Measurements from ENCODE around the gene SUV39H1.

Gene SUV39H1

GRCh38 chrX:48713847-48714246 lies 17.3 kb downstream of the SUV39H1 start:
- Histone ChIP-seq H3K4ac (ENCODE audit: low read depth, low read length) (no peak overlapping the region), H3K18ac (ENCODE audit: low read length) (no peak overlapping the region), H4K91ac (ENCODE audit: low read depth, low read length) (no peak overlapping the region), H3K14ac (ENCODE audit: low read length) (no peak overlapping the region), H3K27me3 (ENCODE audit: insufficient read depth, low read length) (no peaks in the 10 kb centered on the region), H3K79me1 (ENCODE audit: low read length) (no peaks in the 10 kb centered on the region), H2AFZ (ENCODE audit: insufficient read depth, low read length, poor library complexity) (no peak overlapping the region), H4K12ac (ENCODE audit: low read depth, low read length) (no peak overlapping the region), H3K23ac (ENCODE audit: low read length) (no peak overlapping the region), H3K36me3 (ENCODE audit: control insufficient read depth in 1 of 2, insufficient read depth in 2 of 2, low read length in 2 of 2) (no peaks in the 10 kb centered on the region), H3K9me3 (ENCODE audit: insufficient read depth, low read depth, low read length) (no peaks in the 10 kb centered on the region), H2BK12ac (ENCODE audit: low read length) (no peak overlapping the region), H2BK120ac (ENCODE audit: insufficient read depth, low read length, poor library complexity) (no peak overlapping the region), H4K8ac (ENCODE audit: low read depth, low read length) (no peak overlapping the region), H3K4me2 (ENCODE audit: low read length) (no peak overlapping the region), H3K79me2 (ENCODE audit: control insufficient read depth, insufficient read depth, low read length, poor library complexity) (no peaks in the 10 kb centered on the region), H3K4me3 (ENCODE audit: low read depth, low read length) (no peak overlapping the region), H2AK5ac (ENCODE audit: low read length) (no peak overlapping the region), H2BK5ac (ENCODE audit: low read depth, low read length, poor library complexity) (no peak overlapping the region), H3K27ac (ENCODE audit: low read depth, low read length) (no peak overlapping the region), H3K4me1 (ENCODE audit: control insufficient read depth in 1 of 2, insufficient read depth in 2 of 2, low read length in 2 of 2) (peaks cover 0 to 6% of the 10 kb centered on the region in 2 experiments), H3K9ac (ENCODE audit: low read length) (no peak overlapping the region)
- no peak for DNase-seq
- WGBS (ENCODE audit: extremely low coverage, insufficient coverage, insufficient read length) = no CpG with 5 or more reads among the region's 2 CpGs

GRCh38 chrX:48714573-48714972 lies 18.0 kb downstream of the SUV39H1 start:
- no peak overlapping the region for H4K12ac ChIP-seq (ENCODE audit: low read depth, low read length)
- no peaks in the 10 kb centered on the region for H3K36me3 ChIP-seq (ENCODE audit: control insufficient read depth in 1 of 2, insufficient read depth in 2 of 2, low read length in 2 of 2)
- no peak overlapping the region for H2BK12ac ChIP-seq (ENCODE audit: low read length)
- H3K18ac ChIP-seq (ENCODE audit: low read length) = no peak overlapping the region
- H3K79me2 ChIP-seq (ENCODE audit: control insufficient read depth, insufficient read depth, low read length, poor library complexity) = no peaks in the 10 kb centered on the region
- no peaks in the 10 kb centered on the region for H3K79me1 ChIP-seq (ENCODE audit: low read length)
- no peak overlapping the region for H4K8ac ChIP-seq (ENCODE audit: low read depth, low read length)
- no peak overlapping the region for H3K27ac ChIP-seq (ENCODE audit: low read depth, low read length)
- no peak overlapping the region for H2BK5ac ChIP-seq (ENCODE audit: low read depth, low read length, poor library complexity)
- no peak overlapping the region for H2AK5ac ChIP-seq (ENCODE audit: low read length)
- peaks cover 0 to 6% of the 10 kb centered on the region in 2 experiments for H3K4me1 ChIP-seq (ENCODE audit: control insufficient read depth in 1 of 2, insufficient read depth in 2 of 2, low read length in 2 of 2)
- no peak overlapping the region for H2AFZ ChIP-seq (ENCODE audit: insufficient read depth, low read length, poor library complexity)
- H3K9me3 ChIP-seq (ENCODE audit: insufficient read depth, low read depth, low read length) = no peaks in the 10 kb centered on the region
- H3K27me3 ChIP-seq (ENCODE audit: insufficient read depth, low read length) = no peaks in the 10 kb centered on the region
- H3K4ac ChIP-seq (ENCODE audit: low read depth, low read length) = no peak overlapping the region
- H3K23ac ChIP-seq (ENCODE audit: low read length) = no peak overlapping the region
- no peak overlapping the region for H3K4me3 ChIP-seq (ENCODE audit: low read depth, low read length)
- no peak overlapping the region for H2BK120ac ChIP-seq (ENCODE audit: insufficient read depth, low read length, poor library complexity)
- H3K9ac ChIP-seq (ENCODE audit: low read length) = no peak overlapping the region
- H3K4me2 ChIP-seq (ENCODE audit: low read length) = no peak overlapping the region
- WGBS (ENCODE audit: extremely low coverage, insufficient coverage, insufficient read length) = no CpG with 5 or more reads among the region's 5 CpGs
- no peak for DNase-seq
- H4K91ac ChIP-seq (ENCODE audit: low read depth, low read length) = no peak overlapping the region
- no peak overlapping the region for H3K14ac ChIP-seq (ENCODE audit: low read length)

GRCh38 chrX:48715072-48715471 lies 18.5 kb downstream of the SUV39H1 start:
- Histone ChIP-seq H3K18ac (ENCODE audit: low read length) (no peak overlapping the region), H3K27me3 (ENCODE audit: insufficient read depth, low read length) (no peaks in the 10 kb centered on the region), H4K91ac (ENCODE audit: low read depth, low read length) (no peak overlapping the region), H3K4ac (ENCODE audit: low read depth, low read length) (no peak overlapping the region), H3K4me2 (ENCODE audit: low read length) (no peak overlapping the region), H4K12ac (ENCODE audit: low read depth, low read length) (no peak overlapping the region), H4K8ac (ENCODE audit: low read depth, low read length) (no peak overlapping the region), H3K79me1 (ENCODE audit: low read length) (no peaks in the 10 kb centered on the region), H3K4me1 (ENCODE audit: control insufficient read depth in 1 of 2, insufficient read depth in 2 of 2, low read length in 2 of 2) (peaks cover 0 to 6% of the 10 kb centered on the region in 2 experiments), H2BK120ac (ENCODE audit: insufficient read depth, low read length, poor library complexity) (no peak overlapping the region), H3K9ac (ENCODE audit: low read length) (no peak overlapping the region), H3K9me3 (ENCODE audit: insufficient read depth, low read depth, low read length) (no peaks in the 10 kb centered on the region), H2BK12ac (ENCODE audit: low read length) (no peak overlapping the region), H2BK5ac (ENCODE audit: low read depth, low read length, poor library complexity) (no peak overlapping the region), H2AFZ (ENCODE audit: insufficient read depth, low read length, poor library complexity) (no peak overlapping the region), H3K14ac (ENCODE audit: low read length) (no peak overlapping the region), H3K4me3 (ENCODE audit: low read depth, low read length) (no peak overlapping the region), H3K36me3 (ENCODE audit: control insufficient read depth in 1 of 2, insufficient read depth in 2 of 2, low read length in 2 of 2) (no peaks in the 10 kb centered on the region), H3K79me2 (ENCODE audit: control insufficient read depth, insufficient read depth, low read length, poor library complexity) (no peaks in the 10 kb centered on the region), H3K23ac (ENCODE audit: low read length) (no peak overlapping the region), H2AK5ac (ENCODE audit: low read length) (no peak overlapping the region), H3K27ac (ENCODE audit: low read depth, low read length) (no peak overlapping the region)
- no CpG with 5 or more reads among the region's 2 CpGs for WGBS (ENCODE audit: extremely low coverage, insufficient coverage, insufficient read length)
- no peak for DNase-seq

GRCh38 chrX:48715876-48716502 lies 19.5 kb downstream of the SUV39H1 start:
- H4K8ac ChIP-seq (ENCODE audit: low read depth, low read length) = no peak overlapping the region
- no peaks in the 10 kb centered on the region for H3K79me2 ChIP-seq (ENCODE audit: control insufficient read depth, insufficient read depth, low read length, poor library complexity)
- no peak overlapping the region for H2BK5ac ChIP-seq (ENCODE audit: low read depth, low read length, poor library complexity)
- no peak overlapping the region for H4K91ac ChIP-seq (ENCODE audit: low read depth, low read length)
- no peaks in the 10 kb centered on the region for H3K27me3 ChIP-seq (ENCODE audit: insufficient read depth, low read length)
- no peaks in the 10 kb centered on the region for H3K9me3 ChIP-seq (ENCODE audit: insufficient read depth, low read depth, low read length)
- no peaks in the 10 kb centered on the region for H3K36me3 ChIP-seq (ENCODE audit: control insufficient read depth in 1 of 2, insufficient read depth in 2 of 2, low read length in 2 of 2)
- H3K4ac ChIP-seq (ENCODE audit: low read depth, low read length) = no peak overlapping the region
- peaks cover 0 to 6% of the 10 kb centered on the region in 2 experiments for H3K4me1 ChIP-seq (ENCODE audit: control insufficient read depth in 1 of 2, insufficient read depth in 2 of 2, low read length in 2 of 2)
- H3K79me1 ChIP-seq (ENCODE audit: low read length) = no peaks in the 10 kb centered on the region
- H3K9ac ChIP-seq (ENCODE audit: low read length) = no peak overlapping the region
- no peak overlapping the region for H2AK5ac ChIP-seq (ENCODE audit: low read length)
- H4K12ac ChIP-seq (ENCODE audit: low read depth, low read length) = no peak overlapping the region
- no peak overlapping the region for H3K23ac ChIP-seq (ENCODE audit: low read length)
- no peak overlapping the region for H3K14ac ChIP-seq (ENCODE audit: low read length)
- H3K4me2 ChIP-seq (ENCODE audit: low read length) = no peak overlapping the region
- no peak overlapping the region for H3K18ac ChIP-seq (ENCODE audit: low read length)
- H3K27ac ChIP-seq (ENCODE audit: low read depth, low read length) = no peak overlapping the region
- no peak overlapping the region for H2BK12ac ChIP-seq (ENCODE audit: low read length)
- H3K4me3 ChIP-seq (ENCODE audit: low read depth, low read length) = no peak overlapping the region
- no CpG with 5 or more reads among the region's 4 CpGs for WGBS (ENCODE audit: extremely low coverage, insufficient coverage, insufficient read length)
- DNase-seq = no peak
- no peak overlapping the region for H2BK120ac ChIP-seq (ENCODE audit: insufficient read depth, low read length, poor library complexity)
- H2AFZ ChIP-seq (ENCODE audit: insufficient read depth, low read length, poor library complexity) = no peak overlapping the region

Measured in trophoblast cell (in vitro differentiated cells and primary cell).